K562 (cell line): ENCODE data around the gene IGF2BP3. TPM values are rescaled to one million over a fixed set of nuclear protein-coding genes. Genes with fewer than 3 reads are reported as not detected.

Experiments used
- ATAC-seq: fragments of 200-7000 bp; cut with Tn5 transposase; 3 replicates; pipeline ENCODE4 v1.9.1; 2020; ENCODE audit warnings: moderate library complexity
- BruUV-seq: library from RNA; stranded (reverse); fragments of 400-500 nt; replicated peaks from 2 replicates; lab custom pipeline; 2021; lab: Mats Ljungman, UMichigan
- CTCF ChIA-PET: fragments of 300-600 bp; formaldehyde crosslinking; extraction: SDS; loops from one replicate; lab custom pipeline; 2021; ENCODE audit warnings: low intra/inter-chr PET ratio; lab: Yijun Ruan, JAX
- POLR2A ChIA-PET: fragments of 300-600, 350-650 bp; sonication (Branson Sonifier 250); formaldehyde crosslinking; extraction: SDS; loops from one replicate; lab custom pipeline; 2021; ENCODE audit warnings: antibody characterized with exemption, inconsistent platforms; lab: Yijun Ruan, JAX
- DNase-seq, 4 experiments: peaks; one replicate each; pipeline versions ENCODE4 v3.0.0 to v3.0.0-alpha.2; 2011 to 2018; ENCODE audit warnings: low spot score in 3 of 4, mixed read lengths in 3 of 4; ENCODE audit errors: extremely low read depth in 1 of 4
- FAIRE-seq: peaks from 2 replicates; lab custom pipeline; 2011; peaks lifted over from hg19 to GRCh38; lab: Jason Lieb, UNC
- H2AFZ ChIP-seq: 2 replicates; pipeline ENCODE4 v1.6.0; 2011; ENCODE audit warnings: low read depth, low read length, control low read depth, inconsistent platforms
- H3K27ac ChIP-seq: fragments of 200-600 bp; 3 replicates; pipeline ENCODE4 v1.8.0; 2011; ENCODE audit warnings: low read depth, mild to moderate bottlenecking, control low read depth, inconsistent platforms, low read length, moderate library complexity, mixed read lengths; ENCODE audit errors: extremely low read depth
- H3K27me3 ChIP-seq, 2 experiments: fragments of 300-600 bp in 1 of 2; 2 replicates in 1 of 2; 3 replicates in 1 of 2; pipeline versions ENCODE4 v1.6.0 to v1.8.0; 2011; ENCODE audit warnings: inconsistent platforms in 2 of 2, low read length in 2 of 2, mild to moderate bottlenecking in 1 of 2, mixed read lengths in 1 of 2, moderate library complexity in 1 of 2; ENCODE audit not compliant: control insufficient read depth in 2 of 2, insufficient read depth in 2 of 2
- H3K36me3 ChIP-seq: fragments of 300-600 bp; 3 replicates; pipeline ENCODE4 v1.8.0; 2011; ENCODE audit warnings: mild to moderate bottlenecking, low read length, inconsistent platforms; ENCODE audit not compliant: control insufficient read depth, insufficient read depth
- H3K4me1 ChIP-seq, 2 experiments: fragments of 200-600 bp in 1 of 2; replicated peaks in 1 of 2; 2 replicates in 1 of 2; 3 replicates in 1 of 2; pipeline versions ENCODE4 v1.5.1 to v1.8.0; 2011; ENCODE audit warnings: inconsistent platforms in 2 of 2, low read length in 2 of 2, mild to moderate bottlenecking in 1 of 2, mixed read lengths in 1 of 2, moderate library complexity in 1 of 2; ENCODE audit not compliant: control insufficient read depth in 2 of 2, insufficient read depth in 2 of 2
- H3K4me2 ChIP-seq: 2 replicates; pipeline ENCODE4 v1.6.1; 2011; ENCODE audit warnings: low read length, control low read depth, inconsistent platforms, mixed read lengths; ENCODE audit not compliant: insufficient read depth
- H3K4me3 ChIP-seq: fragments of 200-600 bp; sonication (generic), shearing (Covaris generic); 2 replicates; pipeline ENCODE4 v1.5.1; 2016; ENCODE audit warnings: control low read depth, inconsistent platforms
- H3K79me2 ChIP-seq: fragments of 200-600 bp; 3 replicates; pipeline ENCODE4 v1.8.0; 2011; ENCODE audit warnings: low read length, inconsistent platforms; ENCODE audit not compliant: control insufficient read depth, insufficient read depth
- H3K9ac ChIP-seq, 2 experiments: 2 replicates each; pipeline versions ENCODE4 v1.6.0 to v1.6.1; 2011; ENCODE audit warnings: low read depth in 2 of 2, low read length in 2 of 2, control low read depth in 1 of 2, inconsistent platforms in 1 of 2, mild to moderate bottlenecking in 1 of 2, mixed read lengths in 1 of 2; ENCODE audit not compliant: insufficient read depth in 1 of 2
- H3K9me1 ChIP-seq: one replicate; pipeline ENCODE4 v1.6.0; 2011; ENCODE audit warnings: inconsistent platforms, mild to moderate bottlenecking, low read length, moderate library complexity; ENCODE audit not compliant: control insufficient read depth, insufficient read depth
- H3K9me3 ChIP-seq: replicated peaks from 2 replicates; pipeline ENCODE4 v1.5.1; 2011; ENCODE audit warnings: low read depth, low read length, inconsistent platforms; ENCODE audit not compliant: control insufficient read depth, insufficient read depth
- H4K20me1 ChIP-seq: replicated peaks from 2 replicates; pipeline ENCODE4 v1.6.1; 2011; ENCODE audit warnings: low read length, inconsistent platforms, mixed read lengths; ENCODE audit not compliant: control insufficient read depth, insufficient read depth
- CHD2 ChIP-seq: IDR thresholded peaks from 2 replicates; pipeline ENCODE4 v1.6.1; 2011; ENCODE audit warnings: low read depth, low read length
- CHD4 ChIP-seq: fragments of 200-600 bp; sonication (generic); IDR thresholded peaks from 3 replicates; pipeline ENCODE4 v1.6.1; 2012; ENCODE audit warnings: low read depth, mild to moderate bottlenecking, mixed read lengths, low read length, inconsistent platforms; ENCODE audit not compliant: insufficient read depth, insufficient replicate concordance, poor library complexity, severe bottlenecking
- CTBP1 ChIP-seq: fragments of 450-650 bp; IDR thresholded peaks from 2 replicates; pipeline ENCODE4 v1.6.1; 2016; ENCODE audit warnings: borderline replicate concordance
- HLTF ChIP-seq: fragments of 450-650 bp; IDR thresholded peaks from 2 replicates; pipeline ENCODE4 v1.6.1; 2016
- RAD21 ChIP-seq, 2 experiments: fragments of 250-450 bp in 1 of 2; fragments of 450-650 bp in 1 of 2; sonication (Bioruptor Pico) in 1 of 2; formaldehyde crosslinking in 1 of 2; IDR thresholded peaks in 1 of 2; conservative IDR thresholded peaks in 1 of 2; 2 replicates each; pipeline versions ENCODE4 v1.4.0 to v1.8.0; 2020 to 2022; ENCODE audit warnings: mild to moderate bottlenecking in 2 of 2, moderate library complexity in 1 of 2
- SMAD1 ChIP-seq: fragments of 150-350 bp; IDR thresholded peaks from 2 replicates; pipeline ENCODE4 v1.6.1; 2014; ENCODE audit warnings: low read length, low read depth; ENCODE audit not compliant: partially characterized antibody
- UBTF ChIP-seq, 2 experiments: IDR thresholded peaks; 2 replicates each; pipeline ENCODE4 v1.6.1; 2012; ENCODE audit warnings: improper control_type of control experiment in 2 of 2, low read depth in 2 of 2, low read length in 2 of 2, borderline replicate concordance in 1 of 2
- ZBTB8A ChIP-seq: fragments of 450-650 bp; IDR thresholded peaks from 2 replicates; pipeline ENCODE4 v1.6.1; 2018; ENCODE audit warnings: mild to moderate bottlenecking, moderate library complexity; ENCODE audit not compliant: partially characterized antibody
- ZNF212 ChIP-seq: fragments of 450-650 bp; formaldehyde crosslinking; IDR thresholded peaks from 2 replicates; pipeline ENCODE4 v1.4.0; 2020; ENCODE audit warnings: mild to moderate bottlenecking
- ZNF764 ChIP-seq: fragments of 250-450 bp; sonication (Bioruptor Pico); IDR thresholded peaks from 2 replicates; pipeline ENCODE4 v1.4.0; 2020; ENCODE audit warnings: low read depth, mild to moderate bottlenecking, moderate library complexity
- whole genome bisulfite sequencing: fragments of 100-300 bp; shearing (Covaris generic); methylation state at CpG from one replicate; pipeline ENCODE4 v1.1.6; 2016; ENCODE audit warnings: low coverage, mixed read lengths; ENCODE audit not compliant: insufficient coverage; ENCODE audit errors: missing lambda C conversion rate; 5-methylcytosine and 5-hydroxymethylcytosine counted together
- in situ Hi-C: fragments of 300-500 bp; cut with MboI; formaldehyde crosslinking; loops from 4 replicates; pipeline ENCODE4 v1.15.0; 2018; ENCODE audit warnings: inconsistent platforms, mixed read lengths
- intact Hi-C: fragments of 100-400 bp; cut with micrococcal nuclease; formaldehyde crosslinking; loops from 2 replicates; pipeline ENCODE4 v1.14.2; 2022
- polyA plus RNA-seq, 8 experiments: library from polyadenylated mRNA; depleted of rRNA in 4 of 8; stranded (reverse) in 5 of 8; unstranded in 3 of 8; fragments of >200 nt; fragmentation: Nextera tagmentation in 2 of 8; fragmentation: Illumina TruSeq in 1 of 8; extraction: Ambion mirVana in 2 of 8; extraction: Trizol in 1 of 8; gene quantifications; 2 replicates each; pipeline versions ENCODE4 v1.2.1 to v1.2.3, GENCODE V29; 2011 to 2014; ENCODE audit warnings: inconsistent platforms in 1 of 8, missing spikeins in 1 of 8
- total RNA-seq, 7 experiments: library from RNA; depleted of rRNA in 6 of 7; stranded (reverse); fragments of >200 nt in 6 of 7; fragmentation: Illumina TruSeq in 2 of 7; extraction: Trizol in 2 of 7; gene quantifications; 2 replicates each; pipeline versions ENCODE4 v1.2.1 to v1.2.3, GENCODE V29; 2011 to 2021; ENCODE audit warnings: low replicate concordance in 1 of 7
- TF ChIP-seq, protein P1 (sequence below): IDR thresholded peaks from 2 replicates; pipeline ENCODE4 v1.6.1; 2016; ENCODE audit warnings: missing genetic modification characterization, missing compliant biosample characterization
- TF ChIP-seq, protein P2 (sequence below): fragments of 250-450 bp; sonication (Bioruptor Pico); IDR thresholded peaks from 2 replicates; pipeline ENCODE4 v1.5.0; 2021; ENCODE audit warnings: mild to moderate bottlenecking, moderate library complexity

Gene IGF2BP3
- total and polyA plus RNA-seq, 9 of the 15 experiments (the other 6 are each of a cell fraction or from before 2014, with no cell fraction given): 8.4 to 88.1 (median 61.2) TPM

DNA sequence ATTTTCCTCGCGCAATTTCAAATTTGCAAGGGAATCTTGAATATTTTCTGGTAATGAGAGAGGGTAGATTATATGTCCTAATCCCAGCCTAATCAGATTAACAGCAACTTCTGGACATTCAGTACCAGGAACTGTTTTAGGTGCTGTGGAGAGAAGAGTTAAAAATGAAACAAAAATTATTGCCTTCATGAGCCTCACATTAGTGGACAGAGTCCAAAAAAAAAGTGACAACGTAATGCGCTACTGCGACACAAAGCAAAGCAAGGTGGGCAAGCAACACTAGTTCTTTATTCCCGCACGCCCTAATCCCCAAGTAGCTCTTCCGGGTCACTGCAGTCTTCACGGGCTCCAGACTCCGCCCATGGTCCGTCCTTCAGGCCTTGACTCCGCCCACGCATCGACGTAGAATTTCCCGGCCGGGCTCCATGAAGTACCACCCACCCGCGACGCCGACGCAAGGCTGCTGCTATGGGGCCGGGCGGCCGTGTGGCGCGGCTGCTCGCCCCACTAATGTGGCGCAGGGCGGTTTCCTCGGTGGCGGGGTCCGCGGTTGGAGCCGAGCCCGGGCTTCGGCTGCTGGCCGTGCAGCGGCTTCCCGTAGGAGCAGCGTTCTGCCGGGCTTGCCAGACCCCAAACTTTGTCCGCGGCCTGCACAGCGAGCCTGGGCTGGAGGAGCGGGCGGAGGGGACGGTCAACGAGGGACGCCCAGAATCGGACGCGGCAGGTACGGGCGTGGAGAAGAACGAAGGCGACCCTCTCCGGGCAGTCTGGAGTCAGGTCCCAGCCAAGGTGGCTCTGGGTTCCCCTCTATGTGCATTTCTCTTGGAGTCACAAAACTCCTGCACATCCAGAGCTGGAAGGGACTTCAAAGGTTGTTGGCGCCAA, 171.2 kb downstream of the IGF2BP3 start, which contains the start of gene MALSU1:
TSS of gene MALSU1 (plus strand) at position 455 of the 885 bp plus-strand sequence. CDS start at position 469, 14 bp downstream.
- H3K27me3 ChIP-seq: no peaks in the 10 kb centered on the region
- H3K27ac ChIP-seq: peak within 1 kb of the TSS; percentile 62
- FAIRE-seq: peak; percentile 94
- intact Hi-C loops: loop anchor here (5.0 kb wide), 1 partner anchor 173 kb away; the partner anchor contains the start of gene IGF2BP3
- H3K4me2 ChIP-seq: peak within 1 kb of the TSS; percentile 99
- TSS peak; percentile 99 for BruUV-seq
- peaks cover 0 to 13% of the 10 kb centered on the region in 2 experiments; a peak in 4 of 5 replicates for H3K4me1 ChIP-seq
- WGBS: 5% methylated on average over 43 of the region's 59 CpGs
- peak; percentile 94 to 99 (median 95) for DNase-seq
- H4K20me1 ChIP-seq: no peaks in the 10 kb centered on the region; the same call in 1 of the 2 replicates
- CTCF ChIA-PET: no interaction called here
- H2AFZ ChIP-seq: peak within 1 kb of the TSS; percentile 93
- POLR2A ChIA-PET: interaction anchor here (0.5 to 2.1 kb wide), 7 partner anchors 15 to 298 kb away, joined by 3 to 7 read pairs (median 4); partner anchors contain the start of genes CCDC126 and IGF2BP3
- peaks cover 28% of the 10 kb centered on the region for H3K36me3 ChIP-seq
- in situ Hi-C loops: no loop called here
- H3K79me2 ChIP-seq: peaks cover 43% of the 10 kb centered on the region
- peak within 1 kb of the TSS; percentile 80 to 99 for H3K9ac ChIP-seq
- no peaks in the 10 kb centered on the region for H3K9me1 ChIP-seq
- peak; percentile 99 for ATAC-seq
- H3K9me3 ChIP-seq: no peaks in the 10 kb centered on the region
- peak within 1 kb of the TSS; percentile 81 for H3K4me3 ChIP-seq
- TF ChIP-seq SMAD1 (no peak), ZBTB8A (no peak), ZNF764 (CRISPR knock-in tag) (no peak), RAD21 (CRISPR knock-in tag; conservative IDR thresholded peaks at IDR 0.05 in 1 of 2, IDR thresholded peaks at IDR 0.05 in 1 of 2) (no peak), ZNF212 (CRISPR knock-in tag) (no peak), UBTF (IDR thresholded peaks at IDR 0.05; ENCODE audit: borderline replicate concordance in 1 of 2, low read depth in 2 of 2, low read length in 2 of 2) (peak; percentile 47 to 75; a peak in 1 of 4 replicates), HLTF (no peak), CHD4 (no peak), CHD2 (no peak), CTBP1 (peak; percentile 49; the same call in 1 of the 2 replicates)
- TF ChIP-seq, protein P1, sequence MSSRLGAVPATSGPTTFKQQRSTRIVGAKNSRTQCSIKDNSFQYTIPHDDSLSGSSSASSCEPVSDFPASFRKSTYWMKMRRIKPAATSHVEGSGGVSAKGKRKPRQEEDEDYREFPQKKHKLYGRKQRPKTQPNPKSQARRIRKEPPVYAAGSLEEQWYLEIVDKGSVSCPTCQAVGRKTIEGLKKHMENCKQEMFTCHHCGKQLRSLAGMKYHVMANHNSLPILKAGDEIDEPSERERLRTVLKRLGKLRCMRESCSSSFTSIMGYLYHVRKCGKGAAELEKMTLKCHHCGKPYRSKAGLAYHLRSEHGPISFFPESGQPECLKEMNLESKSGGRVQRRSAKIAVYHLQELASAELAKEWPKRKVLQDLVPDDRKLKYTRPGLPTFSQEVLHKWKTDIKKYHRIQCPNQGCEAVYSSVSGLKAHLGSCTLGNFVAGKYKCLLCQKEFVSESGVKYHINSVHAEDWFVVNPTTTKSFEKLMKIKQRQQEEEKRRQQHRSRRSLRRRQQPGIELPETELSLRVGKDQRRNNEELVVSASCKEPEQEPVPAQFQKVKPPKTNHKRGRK (tag): no peak
- TF ChIP-seq, protein P2, sequence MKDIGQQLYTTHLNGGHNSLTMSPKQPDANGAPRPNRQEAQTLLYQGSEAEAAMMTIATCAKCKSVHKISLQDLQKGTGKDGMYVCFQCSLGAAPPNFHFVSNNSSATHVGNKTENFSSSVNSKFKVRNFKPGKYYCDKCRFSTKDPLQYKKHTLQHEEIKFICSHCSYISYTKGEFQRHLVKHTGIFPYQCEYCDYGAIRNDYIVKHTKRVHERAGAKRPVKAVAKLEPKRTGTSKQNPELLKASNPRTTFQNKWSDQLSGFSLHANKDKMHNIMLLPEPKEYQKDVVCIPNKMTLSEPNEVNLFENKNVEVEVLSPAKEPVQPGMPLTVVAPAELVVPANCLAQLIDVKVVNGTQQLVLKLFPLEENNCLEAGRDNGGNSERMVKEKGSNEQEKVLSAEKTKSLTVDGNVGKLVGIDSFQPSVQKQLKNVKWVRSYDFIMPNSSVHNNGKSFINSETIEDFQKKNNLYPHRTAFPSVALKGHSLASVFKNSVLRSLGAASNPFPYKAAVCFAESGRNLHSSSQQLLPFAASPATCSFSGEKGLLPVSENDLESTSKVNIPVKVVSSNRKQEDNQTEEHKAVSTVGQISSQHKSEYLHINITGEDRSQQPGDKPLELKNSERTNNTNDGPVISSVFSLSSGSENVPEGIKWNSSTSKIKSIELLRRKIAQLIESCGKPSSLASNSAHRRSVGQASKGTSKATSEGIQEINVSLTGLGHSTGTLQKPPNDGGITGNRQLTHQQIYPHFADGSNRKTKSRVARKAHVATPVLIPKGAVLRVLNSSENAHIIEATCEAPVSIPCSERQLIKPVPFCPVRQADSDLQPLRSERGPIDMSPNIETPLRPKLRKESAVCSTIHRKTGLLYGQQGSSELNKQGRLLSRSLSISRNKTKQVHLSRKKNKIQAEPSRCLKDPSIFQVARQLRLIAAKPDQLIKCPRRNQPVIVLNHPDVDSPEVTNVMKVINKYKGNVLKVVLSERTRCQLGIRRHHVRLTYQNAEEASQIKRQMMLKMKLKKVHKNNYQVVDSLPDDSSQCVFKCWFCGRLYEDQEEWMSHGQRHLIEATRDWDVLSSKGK (CRISPR knock-in tag): no peak
